Uterus (tissue), 2 donors: Measurements from ENCODE around the gene TBC1D21.

Source experiments
- POLR2A ChIP-seq, 2 donors: fragments of 450-650 bp; IDR thresholded peaks; one replicate each; pipeline ENCODE4 v1.6.1; 2016; ENCODE audit warnings: antibody characterized with exemption in 2 of 2, mild to moderate bottlenecking in 1 of 2, moderate library complexity in 1 of 2
- TF ChIP-seq, protein P1 (sequence below), 4 experiments: fragments of 200-600 bp in 2 of 4; fragments of 450-650 bp in 2 of 4; sonication (generic) in 2 of 4; IDR thresholded peaks; one replicate each; pipeline ENCODE4 v1.5.1; 2016 to 2019; ENCODE audit warnings: antibody characterized with exemption in 4 of 4, mild to moderate bottlenecking in 2 of 4, moderate library complexity in 1 of 4

DNA sequence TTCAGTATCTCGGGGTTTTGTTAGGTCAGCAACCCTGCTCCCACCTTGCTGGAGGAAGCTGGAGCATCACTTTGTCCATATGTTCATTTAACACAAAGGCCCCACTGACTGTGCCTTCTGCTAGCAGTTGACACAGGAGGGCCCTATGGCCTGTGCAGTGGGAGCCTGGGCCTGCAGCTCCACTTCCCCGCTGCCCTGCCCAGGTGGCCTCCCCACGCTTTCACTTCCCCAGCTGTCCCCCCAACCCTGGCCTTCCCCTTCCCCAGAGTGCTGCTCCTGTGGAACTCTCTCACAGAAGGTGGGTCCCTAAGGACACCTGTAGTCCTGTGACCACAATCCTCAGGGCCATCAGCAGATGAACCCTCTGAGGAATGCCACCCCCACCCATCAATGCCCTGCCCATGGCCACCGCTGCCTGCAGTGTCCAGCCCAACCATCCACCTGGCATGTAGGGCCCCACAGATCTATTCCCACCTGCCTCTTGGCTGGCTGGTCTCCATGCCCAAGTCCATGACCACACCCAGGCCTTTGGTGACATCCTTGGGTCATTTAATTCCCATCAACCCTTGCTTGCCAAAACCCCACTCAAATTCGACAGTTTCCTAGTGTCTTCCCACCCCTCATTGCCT lies 13.5 kb downstream of the TBC1D21 start:
- TF ChIP-seq, protein P1, sequence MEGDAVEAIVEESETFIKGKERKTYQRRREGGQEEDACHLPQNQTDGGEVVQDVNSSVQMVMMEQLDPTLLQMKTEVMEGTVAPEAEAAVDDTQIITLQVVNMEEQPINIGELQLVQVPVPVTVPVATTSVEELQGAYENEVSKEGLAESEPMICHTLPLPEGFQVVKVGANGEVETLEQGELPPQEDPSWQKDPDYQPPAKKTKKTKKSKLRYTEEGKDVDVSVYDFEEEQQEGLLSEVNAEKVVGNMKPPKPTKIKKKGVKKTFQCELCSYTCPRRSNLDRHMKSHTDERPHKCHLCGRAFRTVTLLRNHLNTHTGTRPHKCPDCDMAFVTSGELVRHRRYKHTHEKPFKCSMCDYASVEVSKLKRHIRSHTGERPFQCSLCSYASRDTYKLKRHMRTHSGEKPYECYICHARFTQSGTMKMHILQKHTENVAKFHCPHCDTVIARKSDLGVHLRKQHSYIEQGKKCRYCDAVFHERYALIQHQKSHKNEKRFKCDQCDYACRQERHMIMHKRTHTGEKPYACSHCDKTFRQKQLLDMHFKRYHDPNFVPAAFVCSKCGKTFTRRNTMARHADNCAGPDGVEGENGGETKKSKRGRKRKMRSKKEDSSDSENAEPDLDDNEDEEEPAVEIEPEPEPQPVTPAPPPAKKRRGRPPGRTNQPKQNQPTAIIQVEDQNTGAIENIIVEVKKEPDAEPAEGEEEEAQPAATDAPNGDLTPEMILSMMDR (IDR thresholded peaks at IDR 0.05) = no peak
- TF ChIP-seq POLR2A (IDR thresholded peaks at IDR 0.05) = no peak
